ENCODE results near the gene USP14. TPM values are rescaled to one million over a fixed set of nuclear protein-coding genes. Genes with fewer than 3 reads are reported as not detected.

The USP14 gene
- total RNA-seq, 1 donor, result 21.4 TPM

DNA sequence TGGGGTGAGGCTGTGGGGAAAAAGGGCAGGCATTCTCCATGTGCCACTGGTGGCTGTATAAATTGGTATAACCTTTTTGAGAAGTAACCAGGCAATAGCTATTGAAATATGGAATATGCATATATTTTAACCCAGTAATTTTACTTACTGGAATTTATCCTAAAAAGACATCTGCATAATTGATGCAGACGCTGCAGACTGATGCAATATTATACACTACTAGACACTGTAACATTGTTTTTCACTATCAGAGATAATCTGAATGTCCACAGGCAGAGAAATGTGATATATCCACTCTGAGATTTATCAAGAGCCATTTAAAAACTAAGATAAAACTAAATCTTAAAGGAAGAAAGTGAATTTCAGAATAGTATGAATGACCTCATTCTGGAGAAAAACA lies 94.8 kb downstream of the USP14 start:
- Histone ChIP-seq H3K36me3 (ENCODE audit: insufficient read depth, low read length) (peaks cover 65% of the 10 kb centered on the region), H3K4me3 (ENCODE audit: insufficient read depth, low read length) (no peak overlapping the region), H3K27ac (ENCODE audit: low read depth, low read length) (no peak overlapping the region), H3K9me3 (ENCODE audit: low read depth, low read length) (no peaks in the 10 kb centered on the region), H3K4me2 (ENCODE audit: insufficient read depth, low read length) (no peak overlapping the region), H3K79me2 (ENCODE audit: insufficient read depth, low read length) (no peaks in the 10 kb centered on the region), H3K4me1 (ENCODE audit: insufficient read depth, low read length) (no peaks in the 10 kb centered on the region), H4K20me1 (ENCODE audit: insufficient read depth, low read length) (no peaks in the 10 kb centered on the region), H3K27me3 (ENCODE audit: insufficient read depth, low read length) (no peaks in the 10 kb centered on the region), H2AFZ (ENCODE audit: low read length) (no peak overlapping the region)
- DNase-seq (ENCODE audit: insufficient read length, low spot score, missing footprints), result no peak
- TF ChIP-seq CTCF (IDR thresholded peaks at IDR 0.05; ENCODE audit: extremely low read depth, low read depth, low read length), result no peak

GRCh38 chr18:255171-255570 lies 96.8 kb downstream of the USP14 start:
- no peaks in the 10 kb centered on the region for H3K9me3 ChIP-seq (ENCODE audit: low read depth, low read length)
- no peaks in the 10 kb centered on the region for H3K79me2 ChIP-seq (ENCODE audit: insufficient read depth, low read length)
- H3K27me3 ChIP-seq (ENCODE audit: insufficient read depth, low read length), result no peaks in the 10 kb centered on the region
- no peak overlapping the region for H3K27ac ChIP-seq (ENCODE audit: low read depth, low read length)
- no peak overlapping the region for H3K4me3 ChIP-seq (ENCODE audit: insufficient read depth, low read length)
- H3K36me3 ChIP-seq (ENCODE audit: insufficient read depth, low read length), result peaks cover 62% of the 10 kb centered on the region
- H3K4me2 ChIP-seq (ENCODE audit: insufficient read depth, low read length), result no peak overlapping the region
- H3K4me1 ChIP-seq (ENCODE audit: insufficient read depth, low read length), result no peaks in the 10 kb centered on the region
- no peaks in the 10 kb centered on the region for H4K20me1 ChIP-seq (ENCODE audit: insufficient read depth, low read length)
- TF ChIP-seq CTCF (IDR thresholded peaks at IDR 0.05; ENCODE audit: extremely low read depth, low read depth, low read length), result no peak
- DNase-seq (ENCODE audit: insufficient read length, low spot score, missing footprints), result no peak
- H2AFZ ChIP-seq (ENCODE audit: low read length), result no peak overlapping the region

DNA sequence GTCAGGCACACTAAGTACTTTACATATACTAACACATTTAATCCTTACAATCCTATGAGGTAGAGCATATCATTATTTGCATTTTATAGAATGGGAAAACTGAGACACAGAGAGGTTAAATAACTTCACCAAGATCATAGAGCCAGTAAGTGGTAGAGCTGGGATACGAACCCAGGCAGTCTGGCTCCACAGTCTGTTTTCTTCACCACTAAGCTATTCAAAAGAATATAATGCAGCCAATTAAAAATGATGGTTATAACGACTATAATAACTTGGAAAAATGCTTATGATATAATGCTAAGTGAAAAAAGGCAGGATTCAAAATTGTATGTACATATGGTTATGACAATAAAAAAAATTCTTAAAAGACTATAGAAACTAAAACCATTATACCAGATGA lies 102.2 kb downstream of the USP14 start:
- H3K4me1 ChIP-seq (ENCODE audit: insufficient read depth, low read length), result peaks cover 9% of the 10 kb centered on the region
- no peak overlapping the region for H3K4me3 ChIP-seq (ENCODE audit: insufficient read depth, low read length)
- no peak overlapping the region for H3K27ac ChIP-seq (ENCODE audit: low read depth, low read length)
- H3K4me2 ChIP-seq (ENCODE audit: insufficient read depth, low read length), result no peak overlapping the region
- no peaks in the 10 kb centered on the region for H4K20me1 ChIP-seq (ENCODE audit: insufficient read depth, low read length)
- no peak overlapping the region for H2AFZ ChIP-seq (ENCODE audit: low read length)
- peaks cover 3% of the 10 kb centered on the region for H3K79me2 ChIP-seq (ENCODE audit: insufficient read depth, low read length)
- no peak for DNase-seq (ENCODE audit: insufficient read length, low spot score, missing footprints)
- peaks cover 47% of the 10 kb centered on the region for H3K36me3 ChIP-seq (ENCODE audit: insufficient read depth, low read length)
- no peaks in the 10 kb centered on the region for H3K9me3 ChIP-seq (ENCODE audit: low read depth, low read length)
- no peaks in the 10 kb centered on the region for H3K27me3 ChIP-seq (ENCODE audit: insufficient read depth, low read length)
- TF ChIP-seq CTCF (IDR thresholded peaks at IDR 0.05; ENCODE audit: extremely low read depth, low read depth, low read length), result no peak

- peak; percentile 65 for DNase-seq (ENCODE audit: insufficient read length, low spot score, missing footprints)
- H3K36me3 ChIP-seq (ENCODE audit: insufficient read depth, low read length), result peaks cover 37% of the 10 kb centered on the region
- peak overlapping the region; percentile 1 for H3K4me2 ChIP-seq (ENCODE audit: insufficient read depth, low read length)
These were observed 103.2 kb downstream of the USP14 start for GRCh38 chr18:261398-262073.

More at GRCh38 chr18:261398-262073, 103.2 kb downstream of the USP14 start:
- Histone ChIP-seq H3K9me3 (ENCODE audit: low read depth, low read length) (no peaks in the 10 kb centered on the region), H3K27ac (ENCODE audit: low read depth, low read length) (peak overlapping the region; percentile 66), H3K4me1 (ENCODE audit: insufficient read depth, low read length) (peaks cover 9% of the 10 kb centered on the region), H4K20me1 (ENCODE audit: insufficient read depth, low read length) (no peaks in the 10 kb centered on the region), H3K27me3 (ENCODE audit: insufficient read depth, low read length) (no peaks in the 10 kb centered on the region), H3K79me2 (ENCODE audit: insufficient read depth, low read length) (peaks cover 12% of the 10 kb centered on the region), H2AFZ (ENCODE audit: low read length) (no peak overlapping the region), H3K4me3 (ENCODE audit: insufficient read depth, low read length) (no peak overlapping the region)
- TF ChIP-seq CTCF (IDR thresholded peaks at IDR 0.05; ENCODE audit: extremely low read depth, low read depth, low read length), result no peak

Small RNAs within 50 kb of the gene (small RNA-seq; reads per million reads assigned to genes)
- gene MIR8078, result not detected

Other genes starting within 250 kb of the USP14 start
- not detected in 2 replicates for gene TUBB8B, start 108.9 kb upstream of the USP14 start, total RNA-seq
- gene THOC1, start 109.5 kb downstream of the USP14 start, total RNA-seq, result 43.1 and 52.5 TPM in 2 replicates